Activated CD4-positive, alpha-beta T cell treated with anti-CD3 and anti-CD28 coated beads, Interleukin-2, amount 50 U/mL, for 48 hours (primary cell): Measurements from ENCODE around the gene DCAF17.

ENCODE experiments used
- DNase-seq, 2 experiments: peaks; one replicate each; pipeline ENCODE4 v3.0.0-alpha.2; 2020

DCAF17 gene, protein sequence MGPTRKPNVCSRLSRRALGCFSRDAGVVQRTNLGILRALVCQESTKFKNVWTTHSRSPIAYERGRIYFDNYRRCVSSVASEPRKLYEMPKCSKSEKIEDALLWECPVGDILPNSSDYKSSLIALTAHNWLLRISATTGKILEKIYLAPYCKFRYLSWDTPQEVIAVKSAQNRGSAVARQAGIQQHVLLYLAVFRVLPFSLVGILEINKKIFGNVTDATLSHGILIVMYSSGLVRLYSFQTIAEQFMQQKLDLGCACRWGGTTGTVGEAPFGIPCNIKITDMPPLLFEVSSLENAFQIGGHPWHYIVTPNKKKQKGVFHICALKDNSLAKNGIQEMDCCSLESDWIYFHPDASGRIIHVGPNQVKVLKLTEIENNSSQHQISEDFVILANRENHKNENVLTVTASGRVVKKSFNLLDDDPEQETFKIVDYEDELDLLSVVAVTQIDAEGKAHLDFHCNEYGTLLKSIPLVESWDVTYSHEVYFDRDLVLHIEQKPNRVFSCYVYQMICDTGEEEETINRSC

DNA sequence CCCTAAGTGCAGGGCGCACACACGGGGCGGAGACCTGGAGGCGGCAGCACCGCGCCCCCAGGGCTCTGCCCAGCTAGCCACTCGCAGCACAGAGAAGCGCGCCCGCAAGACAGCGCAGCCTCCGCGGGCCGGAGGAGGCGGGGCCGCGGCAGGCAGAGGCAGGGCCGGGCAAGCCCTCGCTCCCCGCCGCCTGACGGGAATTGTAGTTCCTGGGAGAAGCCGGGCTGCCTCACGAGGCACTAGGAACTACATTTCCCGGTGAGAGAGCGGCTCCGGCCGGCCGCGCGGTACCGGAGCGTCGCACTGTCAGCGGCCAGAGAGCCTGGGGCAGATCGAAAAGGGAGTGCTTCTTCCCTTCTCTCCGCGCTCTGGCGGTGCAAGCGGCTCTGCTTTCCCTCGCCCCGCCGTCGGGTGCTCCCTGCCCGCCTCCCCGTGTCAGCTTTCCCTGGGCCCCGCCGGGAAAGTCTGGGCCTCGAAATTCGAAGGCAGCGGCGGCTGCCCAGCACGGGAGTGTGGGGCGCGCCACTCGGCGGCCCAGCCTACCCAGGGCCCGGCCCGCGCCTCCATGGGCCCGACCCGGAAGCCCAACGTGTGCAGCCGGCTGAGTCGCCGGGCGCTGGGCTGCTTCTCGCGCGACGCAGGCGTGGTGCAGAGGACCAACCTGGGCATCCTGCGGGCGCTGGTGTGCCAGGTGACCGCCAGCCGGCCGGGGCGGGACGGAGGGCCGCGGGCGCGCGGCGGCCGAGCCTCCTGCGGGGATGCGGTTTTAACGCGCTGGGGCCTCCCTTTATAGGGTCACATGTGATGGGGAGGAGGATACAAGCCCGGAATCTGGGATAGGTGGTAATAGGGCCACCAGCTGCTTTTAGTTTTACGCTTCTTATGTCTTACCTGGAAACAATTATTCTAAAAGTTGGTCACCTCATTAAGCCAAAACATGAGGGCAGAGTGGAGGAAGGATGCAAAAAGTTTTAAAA is at the start of gene DCAF17:
Gene DCAF17 (plus strand): TSS at position 214 of the 977 bp plus-strand sequence. CDS start 352 bp downstream, at position 566.
- DNase-seq = peak; percentile 92 to 94

DNA sequence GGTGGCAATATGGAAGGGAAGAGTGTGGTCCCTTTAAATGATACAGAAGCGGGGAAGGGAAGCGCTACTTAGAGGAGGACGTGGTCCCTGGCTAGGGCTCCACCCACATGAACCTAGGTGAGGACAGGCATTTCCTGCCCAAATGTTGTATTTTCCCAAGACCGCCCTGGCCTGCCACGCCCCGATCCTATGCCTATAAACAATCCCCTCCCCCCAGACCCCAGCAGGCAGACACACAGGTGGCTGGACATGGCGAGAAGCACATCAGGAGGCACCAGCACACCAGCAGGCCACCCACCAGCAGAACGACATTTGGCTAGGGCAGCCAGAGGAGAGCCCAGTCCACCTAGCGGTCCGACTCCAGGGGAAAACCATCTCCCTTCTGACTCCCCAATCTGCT is 47.4 kb upstream of the DCAF17 start:
- no peak for DNase-seq

- DNase-seq = no peak
Measured at GRCh38 chr2:171387052-171387451, 47.0 kb upstream of the DCAF17 start.

DNA sequence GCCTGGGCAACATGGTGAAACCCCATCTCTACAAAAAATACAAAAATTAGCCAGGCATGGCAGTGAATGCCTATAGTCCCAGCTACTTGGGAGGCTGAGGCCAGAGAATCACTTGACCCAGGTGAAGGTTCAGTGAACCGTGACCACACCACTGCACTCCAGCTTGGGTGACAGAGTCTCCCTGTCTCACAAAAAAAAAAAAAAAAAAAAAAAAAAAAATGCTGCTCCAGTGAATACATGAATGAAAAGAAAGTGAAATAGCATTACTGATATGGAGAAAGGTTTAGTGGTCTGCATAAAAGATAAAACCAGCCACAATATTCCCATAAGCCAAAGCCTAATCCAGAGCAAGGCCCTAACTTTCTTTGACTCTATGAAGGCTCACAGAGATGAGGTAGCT is 44.7 kb upstream of the DCAF17 start:
- DNase-seq = no peak

DNA sequence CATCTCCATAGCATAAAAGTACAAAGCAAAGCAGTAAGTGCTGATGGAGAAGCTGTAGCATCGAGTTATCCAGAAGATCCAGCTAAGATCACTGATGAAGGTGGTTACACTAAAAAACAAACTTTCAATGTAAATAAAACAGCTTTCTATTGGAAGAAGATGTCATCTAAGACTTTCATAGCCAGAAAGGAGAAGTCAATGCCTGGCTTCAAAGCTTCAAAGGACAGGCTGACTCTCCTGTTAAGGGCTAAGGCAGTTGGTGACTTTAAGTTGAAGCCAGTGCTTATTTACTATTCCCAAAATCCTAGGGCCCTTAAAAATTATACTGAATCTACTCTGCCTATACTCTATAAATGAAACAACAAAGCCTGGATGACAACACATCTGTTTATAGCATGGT is 44.2 kb upstream of the DCAF17 start:
- no peak for DNase-seq

- peak in 1 of 2 experiments; percentile 18 for DNase-seq
Measured at GRCh38 chr2:171390941-171391516, 43.0 kb upstream of the DCAF17 start.

- no peak for DNase-seq
Measured at GRCh38 chr2:171391532-171391931, 42.5 kb upstream of the DCAF17 start.

DNA sequence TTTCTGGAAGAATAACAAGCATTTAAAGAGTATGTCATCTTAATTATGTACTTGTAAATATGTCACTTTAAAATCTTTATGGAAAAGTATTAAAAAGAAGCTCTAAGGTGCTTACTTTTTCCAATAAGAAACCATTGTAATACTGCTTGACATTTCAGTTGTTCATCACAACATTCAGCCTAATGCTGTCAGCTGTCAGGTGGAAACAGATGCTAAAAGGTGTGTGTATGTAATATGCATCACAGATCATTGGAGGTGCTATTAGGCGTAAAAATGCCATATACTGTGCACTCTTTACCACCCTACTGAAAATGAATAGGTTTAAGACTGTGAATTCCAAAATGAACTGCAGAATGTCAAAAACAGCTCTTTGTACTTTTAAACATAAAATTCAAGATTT is 40.5 kb upstream of the DCAF17 start:
- DNase-seq = no peak

DNA sequence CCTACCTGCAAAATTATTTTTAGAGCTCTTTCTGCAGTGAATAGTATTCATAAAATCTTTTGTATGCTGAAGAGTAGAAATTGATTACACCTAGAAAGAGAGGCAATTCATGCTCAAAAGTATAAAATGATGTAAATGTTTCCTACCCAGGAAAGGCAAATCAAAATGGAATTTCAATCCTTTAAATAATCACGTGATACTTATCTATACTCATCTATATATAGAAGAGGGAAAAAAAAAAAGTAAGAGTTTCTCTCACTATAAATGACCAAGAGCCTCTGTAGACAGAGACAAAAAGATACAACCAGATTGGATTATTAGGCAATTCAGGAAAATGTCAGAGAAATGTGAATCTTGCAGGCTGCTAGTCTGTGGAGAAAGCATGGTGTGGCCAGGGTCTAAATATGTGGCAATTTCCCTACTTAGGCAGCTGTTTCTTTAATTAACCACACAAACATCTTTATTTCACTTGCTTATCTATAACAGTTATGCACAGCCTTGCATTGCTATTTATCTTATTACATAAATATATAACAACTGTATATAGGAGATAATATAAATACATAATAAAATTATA is 39.8 kb upstream of the DCAF17 start:
- no peak for DNase-seq

GRCh38 chr2:171399292-171399691 is 34.7 kb upstream of the DCAF17 start:
- no peak for DNase-seq

GRCh38 chr2:171400395-171400794 is 33.6 kb upstream of the DCAF17 start:
- no peak for DNase-seq

GRCh38 chr2:171401947-171402346 is 32.1 kb upstream of the DCAF17 start:
- DNase-seq = no peak

DNA sequence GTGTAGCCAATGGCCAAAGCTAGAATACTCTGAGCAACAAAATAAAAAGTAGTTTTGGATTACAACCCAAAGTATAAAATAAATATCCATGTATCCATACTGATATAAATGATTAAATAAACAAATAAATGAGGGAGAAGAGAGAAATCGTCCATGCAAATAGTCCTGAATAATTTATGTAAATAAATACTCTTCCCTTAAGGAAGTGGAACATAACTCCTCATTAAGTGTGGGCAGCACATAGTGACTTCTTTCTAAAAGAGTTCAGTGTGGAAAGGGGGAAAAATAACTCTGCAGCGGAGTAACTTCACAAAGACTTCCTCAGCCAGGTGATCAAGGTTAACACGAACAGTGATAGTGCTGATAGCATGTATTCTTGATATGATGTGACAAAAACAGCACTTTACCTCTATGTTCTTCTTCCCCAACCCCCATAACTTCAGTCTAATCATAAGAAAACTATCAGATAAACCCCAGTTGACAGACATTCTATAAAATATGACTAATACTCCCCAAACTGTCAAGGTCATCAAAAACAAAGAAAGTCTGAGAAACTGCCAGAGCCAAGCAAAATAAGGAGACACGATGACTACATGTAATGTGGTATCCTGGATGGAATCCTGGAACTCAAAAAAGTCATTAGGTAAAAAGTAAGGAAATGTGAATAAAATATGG is 31.0 kb upstream of the DCAF17 start:
- DNase-seq = no peak

- DNase-seq = no peak
Measured at GRCh38 chr2:171404261-171404660, 29.8 kb upstream of the DCAF17 start.

DNA sequence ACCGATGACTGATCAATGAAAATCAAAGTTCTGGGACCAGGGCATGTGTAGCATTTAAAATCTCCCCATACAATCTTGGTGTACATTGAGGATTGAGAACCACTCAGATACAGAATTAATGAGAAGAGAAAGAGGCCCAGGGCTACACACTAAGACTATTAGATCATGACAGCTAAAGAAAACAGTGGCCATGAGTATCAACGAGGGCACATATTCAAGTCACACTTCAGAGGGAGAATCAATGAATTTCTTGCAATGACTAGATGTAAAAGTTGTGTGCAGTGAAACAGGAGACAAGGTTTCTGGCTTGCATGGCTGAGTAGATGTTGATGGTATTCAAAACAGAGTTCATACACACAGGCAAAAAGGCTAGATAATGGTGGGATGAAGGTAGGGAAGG is 29.3 kb upstream of the DCAF17 start:
- DNase-seq = no peak

GRCh38 chr2:171405546-171405945 is 28.5 kb upstream of the DCAF17 start:
- no peak for DNase-seq

DNA sequence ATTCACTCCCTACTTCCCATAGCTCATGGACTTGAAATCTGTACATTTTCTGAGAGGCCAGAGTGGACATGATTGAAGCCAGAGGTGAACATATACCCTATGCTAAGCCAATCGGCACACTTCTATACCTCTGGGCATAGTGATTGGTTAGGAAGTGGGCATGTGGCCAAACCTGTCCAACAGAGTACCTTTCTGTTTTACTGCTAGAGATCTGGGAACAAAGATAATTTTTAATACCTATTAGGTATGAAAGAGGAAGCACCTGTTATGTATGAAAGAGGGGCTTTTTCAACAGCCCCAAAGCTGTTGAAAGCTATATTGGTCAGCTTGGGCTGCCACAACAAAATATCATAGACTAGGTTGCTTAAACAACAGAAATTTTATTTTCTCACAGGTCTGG is 28.0 kb upstream of the DCAF17 start:
- no peak for DNase-seq

GRCh38 chr2:171407030-171407675 is 26.9 kb upstream of the DCAF17 start:
- DNase-seq = no peak

DNA sequence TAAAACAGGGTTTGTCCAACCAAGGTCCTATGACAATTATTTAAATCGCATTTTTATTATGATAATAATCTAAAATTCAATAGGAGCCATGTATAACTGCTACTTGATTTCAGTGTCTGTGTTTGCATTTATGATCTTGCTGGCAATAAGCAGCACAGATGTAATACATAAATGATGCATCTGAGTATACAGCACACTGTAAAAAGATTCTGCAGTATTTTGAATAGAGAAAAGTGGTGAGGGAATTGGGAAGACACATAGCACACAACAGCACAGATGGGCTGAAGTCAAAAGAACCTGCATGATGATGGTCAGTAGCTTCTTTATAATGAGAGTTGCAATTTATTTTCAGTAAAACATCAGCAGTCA is 26.4 kb upstream of the DCAF17 start:
- DNase-seq = no peak

DNA sequence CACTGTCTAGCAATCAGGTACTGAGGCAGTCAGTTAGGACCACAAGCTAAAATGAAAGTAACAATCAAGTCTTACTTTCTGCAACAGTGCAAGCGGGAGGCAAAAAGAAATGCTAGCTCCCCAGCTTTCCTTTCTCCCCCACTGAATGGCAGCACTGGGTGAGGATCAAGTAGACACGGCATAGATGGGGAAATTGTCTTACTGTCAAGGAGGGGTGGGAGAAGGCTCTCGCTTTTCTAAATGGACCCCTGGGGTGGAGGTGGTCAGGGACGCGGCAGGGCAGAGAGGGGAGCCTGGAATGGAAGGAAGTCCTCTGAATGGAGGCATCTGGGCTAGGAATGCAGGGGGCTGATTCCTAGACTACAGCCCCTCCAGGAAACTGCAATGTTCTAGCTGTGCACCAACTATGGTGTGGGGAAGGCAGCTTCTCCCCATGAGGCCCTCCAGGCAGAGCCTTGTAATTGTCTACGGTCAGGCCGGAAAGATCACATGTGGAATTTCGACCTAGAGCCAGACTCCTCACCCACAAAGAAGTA is 24.5 kb upstream of the DCAF17 start:
- DNase-seq = no peak

DNA sequence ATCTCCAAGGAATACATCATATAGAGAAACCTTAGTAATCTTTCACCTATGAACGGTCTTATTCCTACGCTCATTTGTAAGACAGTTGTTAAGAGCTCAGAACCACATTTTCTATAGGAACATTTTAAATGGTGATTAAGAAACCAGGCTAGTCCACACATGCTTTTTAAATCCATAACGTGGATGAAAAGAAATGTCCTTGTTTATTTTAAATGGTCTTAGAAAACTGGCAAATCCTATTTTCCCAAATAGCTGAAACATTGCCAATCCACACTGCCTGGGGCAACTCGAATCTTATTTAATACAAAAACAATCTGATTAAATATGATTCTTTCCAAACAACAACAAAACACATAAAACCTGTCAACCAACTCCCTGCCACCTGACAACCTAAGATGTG is 23.9 kb upstream of the DCAF17 start:
- no peak for DNase-seq
